Measurements from ENCODE around the gene LRRC45. TPM values are rescaled to one million over a fixed set of nuclear protein-coding genes. Genes with fewer than 3 reads are reported as not detected.
A peak's percentile ranks its signal among the peaks of the same experiment; 100 is the strongest.

The LRRC45 gene
- total and polyA plus RNA-seq, 9 donors: 0.67 to 16.4 (median 7.1) TPM

GRCh38 chr17:82052638-82053059 lies 29.5 kb downstream of the LRRC45 start:
- peak in 1 of 5 donors; percentile 15 for DNase-seq
- TF ChIP-seq POLR2A (IDR thresholded peaks at IDR 0.05): no peak
- TF ChIP-seq CTCF (IDR thresholded peaks at IDR 0.05): no peak
- TF ChIP-seq EP300 (IDR thresholded peaks at IDR 0.05): no peak
- no peaks in the 10 kb centered on the region for H3K27me3 ChIP-seq
- H3K27ac ChIP-seq: no peak overlapping the region
- intact Hi-C loops (cut with DNase I): loop anchor here in 1 of 4 donors (10.0 kb wide), 1 partner anchor 58 kb away; no protein-coding TSS in a partner anchor
- 16 to 29% (median 18%) methylated on average over 16 to 19 of the region's 19 CpGs for WGBS, 3 donors
- H3K9me3 ChIP-seq: no peaks in the 10 kb centered on the region
- H3K4me1 ChIP-seq (ENCODE audit: insufficient read depth): peaks cover 9% of the 10 kb centered on the region
- H3K36me3 ChIP-seq: no peaks in the 10 kb centered on the region
- H3K4me3 ChIP-seq: peak overlapping the region; percentile 59

- Histone ChIP-seq H3K4me3 (peak overlapping the region; percentile 59), H3K36me3 (no peaks in the 10 kb centered on the region), H3K9me3 (no peaks in the 10 kb centered on the region), H3K4me1 (ENCODE audit: insufficient read depth) (peaks cover 9% of the 10 kb centered on the region), H3K27me3 (no peaks in the 10 kb centered on the region), H3K27ac (no peak overlapping the region)
- 76 to 90% (median 83%) methylated on average over 19 of the region's 19 CpGs for whole genome bisulfite sequencing, 3 donors
- intact Hi-C loops (cut with DNase I): loop anchor here in 1 of 4 donors (10.0 kb wide), 1 partner anchor 58 kb away; no protein-coding TSS in a partner anchor
- DNase-seq: peak in 2 of 5 donors; percentile 16 to 23
- no peak for TF ChIP-seq CTCF (IDR thresholded peaks at IDR 0.05)
- TF ChIP-seq EP300 (IDR thresholded peaks at IDR 0.05): no peak
- no peak for TF ChIP-seq POLR2A (IDR thresholded peaks at IDR 0.05)
Observed at GRCh38 chr17:82053130-82053529, 30.0 kb downstream of the LRRC45 start.

- Histone ChIP-seq H3K4me1 (ENCODE audit: insufficient read depth) (peaks cover 9% of the 10 kb centered on the region), H3K9me3 (no peaks in the 10 kb centered on the region), H3K36me3 (no peaks in the 10 kb centered on the region), H3K4me3 (no peak overlapping the region), H3K27me3 (no peaks in the 10 kb centered on the region), H3K27ac (no peak overlapping the region)
- WGBS, 3 donors: 88 to 91% (median 90%) methylated on average over 26 to 28 of the region's 28 CpGs
- intact Hi-C loops (cut with DNase I): loop anchor here in 1 of 4 donors (10.0 kb wide), 1 partner anchor 59 kb away; no protein-coding TSS in a partner anchor
- TF ChIP-seq POLR2A (IDR thresholded peaks at IDR 0.05) (no peak), EP300 (IDR thresholded peaks at IDR 0.05) (no peak), CTCF (IDR thresholded peaks at IDR 0.05) (no peak)
- peak in 2 of 5 donors; percentile 12 to 17 for DNase-seq
Observed at GRCh38 chr17:82053556-82054263, 30.6 kb downstream of the LRRC45 start.

GRCh38 chr17:82054351-82055022 lies 31.4 kb downstream of the LRRC45 start:
- intact Hi-C loops (cut with DNase I): loop anchor here in 1 of 4 donors (10.0 kb wide), 1 partner anchor 60 kb away; no protein-coding TSS in a partner anchor
- Histone ChIP-seq H3K4me3 (no peak overlapping the region), H3K4me1 (ENCODE audit: insufficient read depth) (peaks cover 9% of the 10 kb centered on the region), H3K27ac (no peak overlapping the region), H3K27me3 (no peaks in the 10 kb centered on the region), H3K9me3 (no peaks in the 10 kb centered on the region), H3K36me3 (no peaks in the 10 kb centered on the region)
- peak in 3 of 5 donors; percentile 25 to 38 (median 27) for DNase-seq
- TF ChIP-seq CTCF (IDR thresholded peaks at IDR 0.05) (no peak), EP300 (IDR thresholded peaks at IDR 0.05) (no peak), POLR2A (IDR thresholded peaks at IDR 0.05) (no peak)
- WGBS, 3 donors: 80 to 85% (median 83%) methylated on average over 36 to 38 of the region's 38 CpGs
